ENCODE measurements around the gene KRT40. TPM values are rescaled to one million over a fixed set of nuclear protein-coding genes. Genes with fewer than 3 reads are reported as not detected.

The KRT40 gene
- total RNA-seq, 2 donors from 2014 or later, result not detected

GRCh38 chr17:40956401-40957254 lies 27.5 kb downstream of the KRT40 start:
- H3K9me3 ChIP-seq, result no peaks in the 10 kb centered on the region
- TF ChIP-seq CTCF (IDR thresholded peaks at IDR 0.05), result no peak
- ATAC-seq (ENCODE audit: insufficient number of reproducible peaks, low FRiP score, low read depth), result no peak

GRCh38 chr17:40953881-40954280 lies 30.2 kb downstream of the KRT40 start:
- TF ChIP-seq CTCF (IDR thresholded peaks at IDR 0.05), result no peak
- no peak for DNase-seq (ENCODE audit: low spot score)
- ATAC-seq (ENCODE audit: insufficient number of reproducible peaks, low FRiP score, low read depth), result no peak
- Histone ChIP-seq H3K27ac (no peak overlapping the region), H3K4me3 (no peak overlapping the region), H3K27me3 (replicated peaks; ENCODE audit: insufficient read depth) (no peaks in the 10 kb centered on the region), H3K4me1 (ENCODE audit: control insufficient read depth in 1 of 2, low read depth in 2 of 2) (no peaks in the 10 kb centered on the region), H3K36me3 (no peaks in the 10 kb centered on the region), H3K9me3 (no peaks in the 10 kb centered on the region)

More at GRCh38 chr17:40956401-40957254, 27.5 kb downstream of the KRT40 start:
- H3K27me3 ChIP-seq (replicated peaks; ENCODE audit: insufficient read depth), result no peaks in the 10 kb centered on the region
- no peaks in the 10 kb centered on the region for H3K4me1 ChIP-seq (ENCODE audit: control insufficient read depth in 1 of 2, low read depth in 2 of 2)
- DNase-seq (ENCODE audit: low spot score), result no peak
- no peak overlapping the region for H3K4me3 ChIP-seq
- no peak overlapping the region for H3K27ac ChIP-seq
- no peaks in the 10 kb centered on the region for H3K36me3 ChIP-seq

- no peak for DNase-seq (ENCODE audit: low spot score)
- H3K9me3 ChIP-seq, result no peaks in the 10 kb centered on the region
- no peak overlapping the region for H3K27ac ChIP-seq
- H3K27me3 ChIP-seq (replicated peaks; ENCODE audit: insufficient read depth), result no peaks in the 10 kb centered on the region
- no peaks in the 10 kb centered on the region for H3K4me1 ChIP-seq (ENCODE audit: control insufficient read depth in 1 of 2, low read depth in 2 of 2)
- no peak for ATAC-seq (ENCODE audit: insufficient number of reproducible peaks, low FRiP score, low read depth)
- H3K36me3 ChIP-seq, result no peaks in the 10 kb centered on the region
- no peak overlapping the region for H3K4me3 ChIP-seq
- no peak for TF ChIP-seq CTCF (IDR thresholded peaks at IDR 0.05)
Measured at GRCh38 chr17:40952661-40953060, 31.5 kb downstream of the KRT40 start.

- H3K36me3 ChIP-seq, result no peaks in the 10 kb centered on the region
- no peaks in the 10 kb centered on the region for H3K9me3 ChIP-seq
- no peaks in the 10 kb centered on the region for H3K4me1 ChIP-seq (ENCODE audit: control insufficient read depth in 1 of 2, low read depth in 2 of 2)
- no peak overlapping the region for H3K27ac ChIP-seq
- TF ChIP-seq CTCF (IDR thresholded peaks at IDR 0.05), result no peak
- no peak for ATAC-seq (ENCODE audit: insufficient number of reproducible peaks, low FRiP score, low read depth)
- no peaks in the 10 kb centered on the region for H3K27me3 ChIP-seq (replicated peaks; ENCODE audit: insufficient read depth)
- H3K4me3 ChIP-seq, result no peak overlapping the region
- DNase-seq (ENCODE audit: low spot score), result no peak
Measured at GRCh38 chr17:40952154-40952553, 32.0 kb downstream of the KRT40 start.

GRCh38 chr17:40951011-40951622 lies 33.0 kb downstream of the KRT40 start:
- TF ChIP-seq CTCF (IDR thresholded peaks at IDR 0.05), result no peak
- ATAC-seq (ENCODE audit: insufficient number of reproducible peaks, low FRiP score, low read depth), result no peak
- Histone ChIP-seq H3K27ac (no peak overlapping the region), H3K4me1 (ENCODE audit: control insufficient read depth in 1 of 2, low read depth in 2 of 2) (no peaks in the 10 kb centered on the region), H3K36me3 (no peaks in the 10 kb centered on the region), H3K9me3 (no peaks in the 10 kb centered on the region), H3K4me3 (no peak overlapping the region), H3K27me3 (replicated peaks; ENCODE audit: insufficient read depth) (no peaks in the 10 kb centered on the region)
- no peak for DNase-seq (ENCODE audit: low spot score)

Measured in thoracic aorta (tissue), 2 donors.